ENCODE data around the gene MNAT1. TPM values are rescaled to one million over a fixed set of nuclear protein-coding genes. Genes with fewer than 3 reads are reported as not detected.

Gene MNAT1
- polyA plus RNA-seq, 1 of the 3 experiments (the other 2 are of a cell fraction) = 38.9 TPM

GRCh38 chr14:60839657-60840056 lies 105.1 kb downstream of the MNAT1 start:
- no peaks in the 10 kb centered on the region; a peak in 1 of 4 replicates for H3K4me1 ChIP-seq (ENCODE audit: control insufficient read depth in 1 of 2, insufficient read depth in 2 of 2, low read depth in 1 of 2, low read length in 1 of 2)
- 99% methylated on average over 10 of the region's 11 CpGs for WGBS (ENCODE audit: low lambda C conversion rate)
- peaks cover 3% of the 10 kb centered on the region for H3F3A ChIP-seq (replicated peaks; ENCODE audit: insufficient read depth)
- POLR2A ChIA-PET = no interaction called here
- CTCF ChIA-PET = no interaction called here
- no peaks in the 10 kb centered on the region for H3K9me2 ChIP-seq
- H3K27me3 ChIP-seq (ENCODE audit: insufficient read depth) = no peaks in the 10 kb centered on the region
- peaks cover 19 to 23% of the 10 kb centered on the region in 2 experiments for H3K36me3 ChIP-seq (replicated peaks in 1 of 2; ENCODE audit: control insufficient read depth in 1 of 2, insufficient read depth in 2 of 2, low read length in 1 of 2)
- H2AFZ ChIP-seq (ENCODE audit: low read depth) = no peak overlapping the region
- H3K27ac ChIP-seq (ENCODE audit: low read depth in 2 of 2, low read length in 1 of 2) = no peak overlapping the region
- H3K9ac ChIP-seq = no peak overlapping the region
- H3K4me3 ChIP-seq (ENCODE audit: low read depth in 2 of 2, low read length in 1 of 2) = no peak overlapping the region
- no peaks in the 10 kb centered on the region for H4K20me1 ChIP-seq (ENCODE audit: insufficient read depth)
- 0 out of 2 replicates have a peak, but pooled peaks cover 8% of the 10 kb centered on the region for H3K79me2 ChIP-seq (ENCODE audit: insufficient read depth)
- H3K4me2 ChIP-seq = no peak overlapping the region
- no peak for TF ChIP-seq JUND (IDR thresholded peaks at IDR 0.05)
- TF ChIP-seq MEF2A (IDR thresholded peaks at IDR 0.05; ENCODE audit: borderline replicate concordance, low read depth) = no peak
- no peak for TF ChIP-seq EZH2phosphoT487 (IDR thresholded peaks at IDR 0.05; ENCODE audit: borderline replicate concordance, low read depth)
- no peak for TF ChIP-seq TCF12 (IDR thresholded peaks at IDR 0.05)
- TF ChIP-seq, protein P1, sequence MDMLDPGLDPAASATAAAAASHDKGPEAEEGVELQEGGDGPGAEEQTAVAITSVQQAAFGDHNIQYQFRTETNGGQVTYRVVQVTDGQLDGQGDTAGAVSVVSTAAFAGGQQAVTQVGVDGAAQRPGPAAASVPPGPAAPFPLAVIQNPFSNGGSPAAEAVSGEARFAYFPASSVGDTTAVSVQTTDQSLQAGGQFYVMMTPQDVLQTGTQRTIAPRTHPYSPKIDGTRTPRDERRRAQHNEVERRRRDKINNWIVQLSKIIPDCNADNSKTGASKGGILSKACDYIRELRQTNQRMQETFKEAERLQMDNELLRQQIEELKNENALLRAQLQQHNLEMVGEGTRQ (IDR thresholded peaks at IDR 0.05; ENCODE audit: borderline replicate concordance, low read depth, low read length) = no peak
- TF ChIP-seq, protein P2, sequence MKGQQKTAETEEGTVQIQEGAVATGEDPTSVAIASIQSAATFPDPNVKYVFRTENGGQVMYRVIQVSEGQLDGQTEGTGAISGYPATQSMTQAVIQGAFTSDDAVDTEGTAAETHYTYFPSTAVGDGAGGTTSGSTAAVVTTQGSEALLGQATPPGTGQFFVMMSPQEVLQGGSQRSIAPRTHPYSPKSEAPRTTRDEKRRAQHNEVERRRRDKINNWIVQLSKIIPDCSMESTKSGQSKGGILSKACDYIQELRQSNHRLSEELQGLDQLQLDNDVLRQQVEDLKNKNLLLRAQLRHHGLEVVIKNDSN (IDR thresholded peaks at IDR 0.05; ENCODE audit: borderline replicate concordance, low read depth) = no peak
- TF ChIP-seq FOXM1 (IDR thresholded peaks at IDR 0.05; ENCODE audit: low read depth) = no peak
- no peak for TF ChIP-seq SIN3A (IDR thresholded peaks at IDR 0.05; ENCODE audit: borderline replicate concordance, low read depth, low read length)
- TF ChIP-seq NFIC (IDR thresholded peaks at IDR 0.05; ENCODE audit: borderline replicate concordance) = no peak
- TF ChIP-seq GATA2 (CRISPR knock-in tag; IDR thresholded peaks at IDR 0.05) = no peak
- TF ChIP-seq EP300 (IDR thresholded peaks at IDR 0.05; ENCODE audit: borderline replicate concordance in 1 of 2, low read depth in 1 of 2, low read length in 1 of 2) = no peak
- TF ChIP-seq, protein P3, sequence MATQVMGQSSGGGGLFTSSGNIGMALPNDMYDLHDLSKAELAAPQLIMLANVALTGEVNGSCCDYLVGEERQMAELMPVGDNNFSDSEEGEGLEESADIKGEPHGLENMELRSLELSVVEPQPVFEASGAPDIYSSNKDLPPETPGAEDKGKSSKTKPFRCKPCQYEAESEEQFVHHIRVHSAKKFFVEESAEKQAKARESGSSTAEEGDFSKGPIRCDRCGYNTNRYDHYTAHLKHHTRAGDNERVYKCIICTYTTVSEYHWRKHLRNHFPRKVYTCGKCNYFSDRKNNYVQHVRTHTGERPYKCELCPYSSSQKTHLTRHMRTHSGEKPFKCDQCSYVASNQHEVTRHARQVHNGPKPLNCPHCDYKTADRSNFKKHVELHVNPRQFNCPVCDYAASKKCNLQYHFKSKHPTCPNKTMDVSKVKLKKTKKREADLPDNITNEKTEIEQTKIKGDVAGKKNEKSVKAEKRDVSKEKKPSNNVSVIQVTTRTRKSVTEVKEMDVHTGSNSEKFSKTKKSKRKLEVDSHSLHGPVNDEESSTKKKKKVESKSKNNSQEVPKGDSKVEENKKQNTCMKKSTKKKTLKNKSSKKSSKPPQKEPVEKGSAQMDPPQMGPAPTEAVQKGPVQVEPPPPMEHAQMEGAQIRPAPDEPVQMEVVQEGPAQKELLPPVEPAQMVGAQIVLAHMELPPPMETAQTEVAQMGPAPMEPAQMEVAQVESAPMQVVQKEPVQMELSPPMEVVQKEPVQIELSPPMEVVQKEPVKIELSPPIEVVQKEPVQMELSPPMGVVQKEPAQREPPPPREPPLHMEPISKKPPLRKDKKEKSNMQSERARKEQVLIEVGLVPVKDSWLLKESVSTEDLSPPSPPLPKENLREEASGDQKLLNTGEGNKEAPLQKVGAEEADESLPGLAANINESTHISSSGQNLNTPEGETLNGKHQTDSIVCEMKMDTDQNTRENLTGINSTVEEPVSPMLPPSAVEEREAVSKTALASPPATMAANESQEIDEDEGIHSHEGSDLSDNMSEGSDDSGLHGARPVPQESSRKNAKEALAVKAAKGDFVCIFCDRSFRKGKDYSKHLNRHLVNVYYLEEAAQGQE (IDR thresholded peaks at IDR 0.05; ENCODE audit: low read depth, low read length) = no peak
- TF ChIP-seq CHD2 (IDR thresholded peaks at IDR 0.05; ENCODE audit: low read length, partially characterized antibody) = no peak
- no peak for TF ChIP-seq SMC3 (IDR thresholded peaks at IDR 0.05; ENCODE audit: low read depth, low read length)
- no peak for TF ChIP-seq RXRA (IDR thresholded peaks at IDR 0.05; ENCODE audit: borderline replicate concordance, low read depth)
- TF ChIP-seq CTCF (IDR thresholded peaks at IDR 0.05) = no peak
- TF ChIP-seq PBX3 (IDR thresholded peaks at IDR 0.05) = no peak
- no peak for DNase-seq
- no peaks in the 10 kb centered on the region for H3K9me3 ChIP-seq
